IMR-90 (cell line): ENCODE data around the gene AUTS2. TPM values are rescaled to one million over a fixed set of nuclear protein-coding genes. Genes with fewer than 3 reads are reported as not detected.

Source experiments
- ATAC-seq: fragments of 200-7000 bp; cut with Tn5 transposase; 2 replicates; pipeline ENCODE4 v1.9.1; 2020; ENCODE audit warnings: low read depth, mild to moderate bottlenecking, moderate library complexity
- BruUV-seq: library from RNA; stranded (reverse); fragments of 400-500 nt; replicated peaks from 2 replicates; lab custom pipeline; 2021; lab: Mats Ljungman, UMichigan
- CTCF ChIA-PET: fragments of 300-600 bp; formaldehyde crosslinking; extraction: SDS; loops from one replicate; lab custom pipeline; 2021; ENCODE audit warnings: antibody characterized with exemption; lab: Yijun Ruan, JAX
- POLR2A ChIA-PET: fragments of 300-600 bp; sonication (Branson Sonifier 250); formaldehyde crosslinking; loops from one replicate; lab custom pipeline; 2022; ENCODE audit warnings: antibody characterized with exemption; ENCODE audit not compliant: unreplicated experiment; lab: Charles Lee
- DNase-seq: peaks from one replicate; pipeline ENCODE4 v3.0.0; 2013
- H2AFZ ChIP-seq: replicated peaks from 2 replicates; pipeline ENCODE3; 2013; ENCODE audit warnings: low read length, mild to moderate bottlenecking; ENCODE audit not compliant: poor library complexity
- H2AK5ac ChIP-seq: 2 replicates; pipeline ENCODE4 v1.6.1; 2013; ENCODE audit warnings: low read depth, low read length, inconsistent platforms
- H2AK9ac ChIP-seq: replicated peaks from 2 replicates; pipeline ENCODE3; 2013; ENCODE audit warnings: mild to moderate bottlenecking, low read depth, low read length, moderate library complexity; ENCODE audit not compliant: poor library complexity
- H2BK120ac ChIP-seq: 2 replicates; pipeline ENCODE4 v1.6.1; 2013; ENCODE audit warnings: low read depth, low read length, inconsistent platforms
- H2BK15ac ChIP-seq: 3 replicates; pipeline ENCODE4 v1.6.1; 2013; ENCODE audit warnings: low read depth, low read length, inconsistent platforms
- H2BK20ac ChIP-seq: 2 replicates; pipeline ENCODE4 v1.6.1; 2013; ENCODE audit warnings: low read depth, mild to moderate bottlenecking, inconsistent platforms, low read length, moderate library complexity
- H2BK5ac ChIP-seq: 2 replicates; pipeline ENCODE4 v1.6.1; 2013; ENCODE audit warnings: mild to moderate bottlenecking, low read depth, low read length, inconsistent platforms; ENCODE audit not compliant: poor library complexity, severe bottlenecking
- H3K14ac ChIP-seq: replicated peaks from 2 replicates; pipeline ENCODE4 v1.6.1; 2013; ENCODE audit warnings: low read depth, low read length, inconsistent platforms
- H3K18ac ChIP-seq: 2 replicates; pipeline ENCODE4 v1.6.1; 2013; ENCODE audit warnings: low read depth, low read length, control low read depth
- H3K23ac ChIP-seq: 2 replicates; pipeline ENCODE4 v1.6.1; 2013; ENCODE audit warnings: low read depth, low read length, inconsistent platforms
- H3K27ac ChIP-seq: 2 replicates; pipeline ENCODE4 v1.5.1; 2013; ENCODE audit warnings: mild to moderate bottlenecking, control low read depth, low read length; ENCODE audit not compliant: insufficient read depth
- H3K27me3 ChIP-seq: 2 replicates; pipeline ENCODE4 v1.6.1; 2013; ENCODE audit warnings: low read length; ENCODE audit not compliant: control insufficient read depth, insufficient read depth
- H3K36me3 ChIP-seq: 2 replicates; pipeline ENCODE4 v1.6.1; 2013; ENCODE audit warnings: low read length, mixed read lengths; ENCODE audit not compliant: control insufficient read depth, insufficient read depth
- H3K4ac ChIP-seq: 2 replicates; pipeline ENCODE4 v1.6.1; 2013; ENCODE audit warnings: low read depth, low read length, inconsistent platforms
- H3K4me1 ChIP-seq: 2 replicates; pipeline ENCODE4 v1.6.1; 2013; ENCODE audit warnings: low read length, mixed read lengths; ENCODE audit not compliant: control insufficient read depth, insufficient read depth
- H3K4me2 ChIP-seq: 2 replicates; pipeline ENCODE4 v1.6.1; 2013; ENCODE audit warnings: low read depth, mild to moderate bottlenecking, control low read depth, low read length, moderate library complexity
- H3K4me3 ChIP-seq: 2 replicates; pipeline ENCODE4 v1.5.1; 2013; ENCODE audit warnings: low read depth, mild to moderate bottlenecking, control low read depth, low read length, moderate library complexity; ENCODE audit not compliant: insufficient read depth
- H3K56ac ChIP-seq: 2 replicates; pipeline ENCODE4 v1.6.1; 2013; ENCODE audit warnings: low read length, inconsistent platforms; ENCODE audit not compliant: insufficient read depth; ENCODE audit errors: extremely low read depth
- H3K79me1 ChIP-seq, 2 experiments: 2 replicates each; pipeline ENCODE4 v1.6.1; 2013; ENCODE audit warnings: low read length in 2 of 2, inconsistent platforms in 1 of 2, low read depth in 1 of 2
- H3K9ac ChIP-seq: 2 replicates; pipeline ENCODE4 v1.6.1; 2013; ENCODE audit warnings: low read depth, low read length, control low read depth
- H3K9me1 ChIP-seq: 2 replicates; pipeline ENCODE4 v1.6.1; 2013; ENCODE audit warnings: low read length, inconsistent platforms; ENCODE audit not compliant: insufficient read depth
- H3K9me3 ChIP-seq: 2 replicates; pipeline ENCODE4 v1.6.1; 2013; ENCODE audit warnings: low read length; ENCODE audit not compliant: control insufficient read depth, insufficient read depth
- H4K20me1 ChIP-seq: 2 replicates; pipeline ENCODE4 v1.6.1; 2013; ENCODE audit warnings: low read length, inconsistent platforms; ENCODE audit not compliant: insufficient read depth
- H4K5ac ChIP-seq: 2 replicates; pipeline ENCODE4 v1.6.1; 2013; ENCODE audit warnings: mild to moderate bottlenecking, low read depth, low read length, control low read depth
- H4K8ac ChIP-seq, 2 experiments: 2 replicates each; pipeline ENCODE4 v1.6.1; 2013; ENCODE audit warnings: low read depth in 2 of 2, low read length in 2 of 2, control low read depth in 1 of 2, inconsistent platforms in 1 of 2
- H4K91ac ChIP-seq: 2 replicates; pipeline ENCODE4 v1.6.1; 2013; ENCODE audit warnings: low read depth, low read length, inconsistent platforms; ENCODE audit not compliant: insufficient read depth
- BHLHE40 ChIP-seq: fragments of 150-350 bp; IDR thresholded peaks from 2 replicates; pipeline ENCODE4 v1.6.1; 2016; ENCODE audit warnings: mild to moderate bottlenecking, low read depth, low read length
- CEBPB ChIP-seq: IDR thresholded peaks from 2 replicates; pipeline ENCODE4 v1.6.1; 2012; ENCODE audit warnings: low read depth, low read length, improper control_type of control experiment
- CHD1 ChIP-seq: IDR thresholded peaks from 2 replicates; pipeline ENCODE4 v1.6.1; 2012; ENCODE audit warnings: low read depth, low read length, improper control_type of control experiment
- CTCF ChIP-seq: conservative IDR thresholded peaks from 2 replicates; pipeline ENCODE4 v1.5.1; 2012; ENCODE audit warnings: mild to moderate bottlenecking, low read depth, low read length, improper control_type of control experiment
- ELK1 ChIP-seq: fragments of 150-350 bp; IDR thresholded peaks from 2 replicates; pipeline ENCODE4 v1.6.1; 2016; ENCODE audit warnings: low read depth, mild to moderate bottlenecking, low read length, moderate library complexity, borderline replicate concordance
- FOS ChIP-seq: fragments of 150-350 bp; IDR thresholded peaks from 2 replicates; pipeline ENCODE4 v1.6.1; 2016; ENCODE audit warnings: low read depth, low read length
- MAFK ChIP-seq: IDR thresholded peaks from 2 replicates; pipeline ENCODE4 v1.6.1; 2012; ENCODE audit warnings: low read depth, low read length, improper control_type of control experiment
- MAZ ChIP-seq: IDR thresholded peaks from 2 replicates; pipeline ENCODE4 v1.6.1; 2012; ENCODE audit warnings: low read depth, mild to moderate bottlenecking, low read length, improper control_type of control experiment, moderate library complexity, borderline replicate concordance
- MXI1 ChIP-seq: IDR thresholded peaks from 2 replicates; pipeline ENCODE4 v1.6.1; 2012; ENCODE audit warnings: low read depth, mild to moderate bottlenecking, low read length, moderate library complexity, borderline replicate concordance
- NFE2L2 ChIP-seq: fragments of 150-350 bp; IDR thresholded peaks from 2 replicates; pipeline ENCODE4 v1.6.1; 2016; ENCODE audit warnings: low read depth, mild to moderate bottlenecking, low read length
- POLR2A ChIP-seq: IDR thresholded peaks from 2 replicates; pipeline ENCODE4 v1.6.1; 2012; ENCODE audit warnings: mild to moderate bottlenecking, low read depth, low read length
- RAD21 ChIP-seq: IDR thresholded peaks from 2 replicates; pipeline ENCODE4 v1.6.1; 2012; ENCODE audit warnings: low read length, improper control_type of control experiment
- RCOR1 ChIP-seq: IDR thresholded peaks from 2 replicates; pipeline ENCODE4 v1.6.1; 2012; ENCODE audit warnings: mild to moderate bottlenecking, low read length, improper control_type of control experiment; ENCODE audit not compliant: insufficient replicate concordance
- RFX5 ChIP-seq: IDR thresholded peaks from 2 replicates; pipeline ENCODE4 v1.8.0; 2012; ENCODE audit warnings: low read depth, mild to moderate bottlenecking, low read length, moderate library complexity
- SMC3 ChIP-seq: fragments of 150-350 bp; IDR thresholded peaks from 2 replicates; pipeline ENCODE4 v1.6.1; 2016; ENCODE audit warnings: low read depth, mild to moderate bottlenecking, antibody characterized with exemption, low read length, moderate library complexity
- WGBS, 2 experiments: methylation state at CpG; one replicate each; pipeline versions ENCODE4 v1.1.5 to v1.1.7; 2013; ENCODE audit warnings: missing lambda C conversion rate in 2 of 2; ENCODE audit not compliant: insufficient read length in 1 of 2; ENCODE audit errors: extremely low coverage in 2 of 2; 5-methylcytosine and 5-hydroxymethylcytosine counted together
- dilution Hi-C: fragments of 300-500 bp; cut with HindIII; formaldehyde crosslinking; loops from one replicate; pipeline ENCODE4 v1.14.3; 2018; ENCODE audit warnings: low sequenced_read_pairs; ENCODE audit not compliant: unreplicated experiment
- in situ Hi-C: fragments of 300-500 bp; cut with MboI; formaldehyde crosslinking; loops from 3 replicates; pipeline ENCODE4 v1.14.3; 2019; ENCODE audit warnings: low sequenced_read_pairs, inconsistent platforms, mixed read lengths
- intact Hi-C: fragments of 100-400 bp; cut with micrococcal nuclease; formaldehyde crosslinking; loops from 2 replicates; pipeline ENCODE4 v1.10.0; 2022
- polyA plus RNA-seq, 3 experiments: library from polyadenylated mRNA; depleted of rRNA; stranded (reverse); fragments of >200 nt; gene quantifications; 2 replicates each; pipeline ENCODE4 v1.2.3, GENCODE V29; 2012; ENCODE audit warnings: low replicate concordance in 1 of 3
- total RNA-seq: library from RNA; depleted of rRNA; stranded (reverse); fragments of >200 nt; gene quantifications from 2 replicates; pipeline ENCODE4 v1.2.3, GENCODE V29; 2012
- TF ChIP-seq, protein P1 (sequence below): fragments of 150-350 bp; IDR thresholded peaks from 2 replicates; pipeline ENCODE4 v1.6.1; 2017; ENCODE audit warnings: mild to moderate bottlenecking, antibody characterized with exemption, low read length, low read depth

Gene AUTS2
- total and polyA plus RNA-seq, 2 of the 4 experiments (the other 2 are of a cell fraction) = 0.90 to 3.0 TPM

DNA sequence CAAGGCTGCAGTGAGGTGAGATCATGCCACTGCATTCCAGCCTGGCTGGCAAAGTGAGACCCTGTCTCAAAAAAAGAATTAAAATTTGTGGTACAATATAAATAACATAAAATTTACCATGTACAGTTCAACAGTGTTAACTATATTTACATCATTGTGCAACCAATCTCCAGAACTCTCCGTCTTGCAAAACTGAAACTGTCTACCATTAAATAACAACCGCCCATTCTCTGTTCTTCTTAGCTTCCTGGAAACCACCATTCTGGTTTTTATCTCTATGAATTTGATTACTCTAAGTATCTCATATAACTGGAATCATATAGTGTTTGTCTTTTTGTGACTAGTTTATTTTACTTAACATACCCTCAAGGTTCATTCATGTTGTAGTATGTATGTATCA, 167.6 kb downstream of the AUTS2 start:
- no TSS peak for BruUV-seq
- Histone ChIP-seq H3K36me3 (no peaks in the 10 kb centered on the region), H4K91ac (no peak overlapping the region), H3K4me3 (no peak overlapping the region), H4K20me1 (no peaks in the 10 kb centered on the region), H2AK5ac (no peak overlapping the region), H3K27ac (no peak overlapping the region), H3K4me1 (no peaks in the 10 kb centered on the region), H3K9me3 (peaks cover 3% of the 10 kb centered on the region; the same call in 1 of the 2 replicates), H2BK120ac (no peak overlapping the region), H4K5ac (no peak overlapping the region), H3K9ac (no peak overlapping the region), H3K27me3 (no peaks in the 10 kb centered on the region), H2AK9ac (no peak overlapping the region), H3K14ac (no peak overlapping the region), H3K9me1 (no peaks in the 10 kb centered on the region), H2BK15ac (no peak overlapping the region), H2BK20ac (no peak overlapping the region), H2AFZ (no peak overlapping the region), H3K79me1 (no peaks in the 10 kb centered on the region), H3K4ac (no peak overlapping the region), H3K56ac (no peak overlapping the region), H3K23ac (no peak overlapping the region), H3K18ac (no peak overlapping the region), H2BK5ac (no peak overlapping the region), H3K4me2 (no peak overlapping the region), H4K8ac (no peak overlapping the region)
- ChIA-PET CTCF (no interaction called here), POLR2A (no interaction called here)
- dilution Hi-C loops (no loop called here), intact Hi-C loops (loop anchor here (1.0 kb wide), 1 partner anchor 28 kb away; no protein-coding TSS in a partner anchor), in situ Hi-C loops (no loop called here)
- no peak for ATAC-seq
- WGBS, 2 experiments = no CpG with 5 or more reads among the region's 2 CpGs
- TF ChIP-seq MAZ (no peak), MXI1 (no peak), FOS (no peak), RFX5 (no peak), CTCF (no peak), CHD1 (no peak), RCOR1 (no peak), MAFK (no peak), POLR2A (no peak), BHLHE40 (no peak), SMC3 (no peak), NFE2L2 (no peak), CEBPB (no peak), RAD21 (no peak), ELK1 (no peak)
- TF ChIP-seq, protein P1, sequence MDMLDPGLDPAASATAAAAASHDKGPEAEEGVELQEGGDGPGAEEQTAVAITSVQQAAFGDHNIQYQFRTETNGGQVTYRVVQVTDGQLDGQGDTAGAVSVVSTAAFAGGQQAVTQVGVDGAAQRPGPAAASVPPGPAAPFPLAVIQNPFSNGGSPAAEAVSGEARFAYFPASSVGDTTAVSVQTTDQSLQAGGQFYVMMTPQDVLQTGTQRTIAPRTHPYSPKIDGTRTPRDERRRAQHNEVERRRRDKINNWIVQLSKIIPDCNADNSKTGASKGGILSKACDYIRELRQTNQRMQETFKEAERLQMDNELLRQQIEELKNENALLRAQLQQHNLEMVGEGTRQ = no peak
- no peak for DNase-seq
